Neural progenitor cell (in vitro differentiated cells): ENCODE results near the gene MELK.

Experiments
- CTCF ChIP-seq: fragments of 200-600 bp; sonication (generic); IDR thresholded peaks from 2 replicates; pipeline ENCODE4 v1.5.1; 2017; ENCODE audit warnings: antibody characterized with exemption, mild to moderate bottlenecking
- EZH2 ChIP-seq: fragments of 200-600 bp; sonication (generic); IDR thresholded peaks from 2 replicates; pipeline ENCODE4 v1.6.1; 2017; ENCODE audit warnings: antibody characterized with exemption, mild to moderate bottlenecking, moderate library complexity

DNA sequence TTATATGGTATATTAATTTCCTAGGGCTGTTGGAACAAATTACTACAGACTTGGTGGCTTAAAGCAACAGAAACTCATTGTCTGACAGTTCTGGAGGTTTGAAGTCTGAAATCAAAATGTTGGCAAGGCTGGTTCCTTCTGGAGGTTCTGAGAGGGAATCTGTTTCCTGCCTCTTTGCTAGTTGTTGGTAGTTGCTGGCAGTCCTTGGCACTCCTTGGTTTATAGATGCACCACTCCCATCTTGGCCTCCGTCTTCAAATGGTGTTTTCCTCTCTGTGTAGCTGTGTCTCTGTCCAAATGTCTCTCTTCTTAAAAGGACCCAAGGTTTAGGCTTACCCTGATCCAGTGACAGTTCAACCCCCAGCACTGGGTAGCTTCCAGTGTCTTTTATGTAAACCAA, 17.5 kb downstream of the MELK start:
- TF ChIP-seq CTCF (no peak), EZH2 (no peak)
